ENCODE measurements around the gene CTNNBL1.

The CTNNBL1 gene

GRCh38 chr20:37875460-37876175 is 181.8 kb downstream of the CTNNBL1 start:
- DNase-seq (ENCODE audit: low read depth in 1 of 2, low spot score in 1 of 2): no peak

GRCh38 chr20:37876863-37877262 is 183.0 kb downstream of the CTNNBL1 start:
- DNase-seq (ENCODE audit: low read depth in 1 of 2, low spot score in 1 of 2): no peak

- DNase-seq (ENCODE audit: low read depth in 1 of 2, low spot score in 1 of 2): no peak
These were observed 184.3 kb downstream of the CTNNBL1 start for GRCh38 chr20:37877832-37878772.

- no peak for DNase-seq (ENCODE audit: low read depth in 1 of 2, low spot score in 1 of 2)
These were observed 185.2 kb downstream of the CTNNBL1 start for GRCh38 chr20:37878835-37879599.

GRCh38 chr20:37879843-37880242 is 186.0 kb downstream of the CTNNBL1 start:
- DNase-seq (ENCODE audit: low read depth in 1 of 2, low spot score in 1 of 2): no peak

GRCh38 chr20:37880726-37881591 is 187.1 kb downstream of the CTNNBL1 start:
- no peak for DNase-seq (ENCODE audit: low read depth in 1 of 2, low spot score in 1 of 2)

GRCh38 chr20:37881601-37882343 is 187.9 kb downstream of the CTNNBL1 start:
- DNase-seq (ENCODE audit: low read depth in 1 of 2, low spot score in 1 of 2): no peak

GRCh38 chr20:37882961-37883712 is 189.3 kb downstream of the CTNNBL1 start:
- DNase-seq (ENCODE audit: low read depth in 1 of 2, low spot score in 1 of 2): no peak

GRCh38 chr20:37885042-37885441 is 191.2 kb downstream of the CTNNBL1 start:
- no peak for DNase-seq (ENCODE audit: low read depth in 1 of 2, low spot score in 1 of 2)

GRCh38 chr20:37885593-37886503 is 192.0 kb downstream of the CTNNBL1 start:
- no peak for DNase-seq (ENCODE audit: low read depth in 1 of 2, low spot score in 1 of 2)

- no peak for DNase-seq (ENCODE audit: low read depth in 1 of 2, low spot score in 1 of 2)
These were observed 193.0 kb downstream of the CTNNBL1 start for GRCh38 chr20:37886851-37887297.

- no peak for DNase-seq (ENCODE audit: low read depth in 1 of 2, low spot score in 1 of 2)
These were observed 194.8 kb downstream of the CTNNBL1 start for GRCh38 chr20:37888641-37889040.

GRCh38 chr20:37890108-37890507 is 196.3 kb downstream of the CTNNBL1 start:
- no peak for DNase-seq (ENCODE audit: low read depth in 1 of 2, low spot score in 1 of 2)

- no peak for DNase-seq (ENCODE audit: low read depth in 1 of 2, low spot score in 1 of 2)
These were observed 196.8 kb downstream of the CTNNBL1 start for GRCh38 chr20:37890643-37891042.

GRCh38 chr20:37892001-37892400 is 198.2 kb downstream of the CTNNBL1 start:
- DNase-seq (ENCODE audit: low read depth in 1 of 2, low spot score in 1 of 2): no peak

- no peak for DNase-seq (ENCODE audit: low read depth in 1 of 2, low spot score in 1 of 2)
These were observed 199.9 kb downstream of the CTNNBL1 start for GRCh38 chr20:37893566-37894241.

- no peak for DNase-seq (ENCODE audit: low read depth in 1 of 2, low spot score in 1 of 2)
These were observed 200.6 kb downstream of the CTNNBL1 start for GRCh38 chr20:37894454-37894853.

All from stimulated activated CD4-positive, alpha-beta T cell treated with anti-CD3 and anti-CD28 coated beads, Interleukin-15, amount 100 ng/mL, for 1 hour (primary cell).